ENCODE results near the gene RETN.
"Not testable (repeated sequence)": the region's sequence is repeated elsewhere in the genome, so short reads cannot be mapped to it uniquely, and the experiment has no call there.

RETN gene

DNA sequence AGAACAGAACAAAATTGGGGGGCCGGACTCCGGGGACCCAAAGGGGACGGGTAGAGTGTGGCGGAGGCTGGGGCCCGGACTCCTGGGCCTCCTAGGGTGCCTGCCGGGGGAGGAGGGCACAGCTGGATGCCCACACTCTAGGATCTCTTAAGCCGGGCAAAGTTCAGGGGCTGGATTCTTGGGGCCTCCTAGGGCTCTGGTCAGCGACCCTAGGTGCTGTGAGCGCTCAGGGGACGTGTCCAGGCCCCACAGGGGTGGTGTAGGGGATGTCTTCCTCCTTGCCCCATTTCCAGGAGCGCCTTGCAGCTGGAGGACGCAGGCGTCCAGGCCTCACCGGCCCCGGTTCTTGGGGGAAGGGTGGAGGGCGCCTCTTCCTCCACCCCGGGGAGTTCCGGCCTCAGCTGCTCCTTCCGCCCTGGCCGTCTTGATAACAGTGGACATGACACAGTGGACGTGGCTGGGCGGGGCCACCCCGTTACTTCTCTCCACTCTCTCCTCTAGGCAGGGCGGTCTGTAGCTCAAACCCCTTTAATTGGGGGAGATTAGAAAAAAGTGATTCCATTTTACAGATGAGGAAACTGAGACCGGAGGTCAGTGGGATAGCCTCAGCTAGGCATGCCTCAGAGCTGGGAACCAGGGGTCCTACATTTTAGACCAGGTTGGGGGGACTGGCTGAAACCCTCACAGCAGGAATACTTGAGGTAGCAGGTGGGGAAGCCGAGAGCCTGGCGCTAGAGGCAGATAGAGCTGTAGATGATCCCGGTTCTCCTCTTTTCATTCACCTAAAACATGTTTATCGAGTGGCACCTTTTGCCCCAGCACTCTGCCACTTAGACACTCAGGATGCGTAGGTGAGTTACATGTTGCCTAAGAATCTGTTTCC lies 31.2 kb upstream of the RETN start:
- no peak for DNase-seq (ENCODE audit: low spot score)

DNA sequence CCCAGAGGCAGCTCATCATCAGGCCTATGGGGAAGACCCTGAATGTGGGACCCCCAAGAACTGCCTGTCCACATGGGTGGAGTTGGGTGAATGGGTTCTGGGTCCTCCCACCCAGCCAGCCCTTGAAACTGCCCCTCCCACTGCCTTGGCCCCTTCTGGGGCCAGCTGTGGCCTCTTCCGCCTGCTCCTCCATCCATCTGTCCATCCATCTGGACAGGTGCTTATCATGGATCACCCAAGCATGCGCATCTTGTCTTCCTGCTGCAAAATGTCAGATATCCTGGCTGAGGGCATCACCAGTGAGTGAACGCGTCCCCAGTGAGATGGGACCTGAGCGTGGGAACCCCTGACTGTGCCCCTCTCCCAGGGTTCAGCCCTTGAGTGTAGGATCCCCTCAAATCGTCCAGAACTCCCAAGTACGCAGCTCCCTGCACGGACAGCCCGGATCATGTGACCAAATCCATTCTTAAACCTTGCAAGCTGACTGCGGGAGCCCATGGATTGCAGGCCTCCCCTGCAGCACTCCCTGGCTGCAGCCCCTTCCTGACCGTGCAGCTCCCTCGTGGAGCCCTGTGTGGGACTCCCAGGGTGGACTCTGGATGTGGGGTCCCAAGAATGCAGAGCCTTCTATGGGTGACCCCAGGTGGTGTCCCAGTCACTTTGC lies 29.9 kb upstream of the RETN start:
- DNase-seq (ENCODE audit: low spot score): no peak

DNA sequence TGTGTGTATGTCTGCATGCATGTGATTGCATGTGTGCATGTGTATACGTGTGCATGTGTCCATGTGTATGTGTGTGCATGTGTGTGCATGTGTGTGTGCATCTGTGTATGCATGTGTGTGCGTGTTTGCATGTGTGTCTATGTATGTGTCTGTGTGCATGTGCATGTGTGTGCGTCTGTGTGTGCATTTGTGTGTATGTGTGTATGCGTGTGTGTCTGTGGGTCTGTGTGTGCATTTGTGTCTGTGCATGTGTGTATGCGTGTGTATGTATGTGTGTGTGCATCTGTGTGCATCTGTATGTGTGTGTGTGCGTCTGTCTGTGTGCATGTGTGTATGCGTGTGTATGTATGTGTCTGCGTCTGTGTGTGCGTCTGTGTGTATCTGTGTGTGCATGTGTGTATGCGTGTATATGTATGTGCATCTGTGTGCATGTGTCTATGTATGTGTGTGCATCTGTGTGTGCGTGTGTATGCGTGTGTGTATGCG lies 28.9 kb upstream of the RETN start:
- no peak for DNase-seq (ENCODE audit: low spot score)

DNA sequence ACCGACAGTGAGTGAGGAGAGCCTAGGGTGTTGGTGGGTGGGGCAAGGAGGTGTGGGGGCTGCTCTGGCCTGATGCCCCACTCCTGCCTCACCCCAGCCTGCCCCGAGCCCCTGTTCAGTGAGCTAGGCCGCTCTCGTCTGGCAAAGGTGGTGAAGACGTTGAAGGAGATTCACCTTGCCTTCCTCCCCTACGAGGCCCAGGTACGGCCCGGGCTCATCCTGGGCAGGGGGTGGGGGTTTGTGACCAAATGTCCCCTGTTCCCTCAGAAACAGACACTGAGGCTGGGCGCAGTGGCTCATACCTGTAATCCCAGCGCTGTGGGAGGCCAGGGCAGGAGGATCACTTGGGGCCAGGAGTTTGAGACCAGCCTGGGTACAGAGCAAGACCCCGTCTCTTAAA lies 28.0 kb upstream of the RETN start:
- no peak for DNase-seq (ENCODE audit: low spot score)

DNA sequence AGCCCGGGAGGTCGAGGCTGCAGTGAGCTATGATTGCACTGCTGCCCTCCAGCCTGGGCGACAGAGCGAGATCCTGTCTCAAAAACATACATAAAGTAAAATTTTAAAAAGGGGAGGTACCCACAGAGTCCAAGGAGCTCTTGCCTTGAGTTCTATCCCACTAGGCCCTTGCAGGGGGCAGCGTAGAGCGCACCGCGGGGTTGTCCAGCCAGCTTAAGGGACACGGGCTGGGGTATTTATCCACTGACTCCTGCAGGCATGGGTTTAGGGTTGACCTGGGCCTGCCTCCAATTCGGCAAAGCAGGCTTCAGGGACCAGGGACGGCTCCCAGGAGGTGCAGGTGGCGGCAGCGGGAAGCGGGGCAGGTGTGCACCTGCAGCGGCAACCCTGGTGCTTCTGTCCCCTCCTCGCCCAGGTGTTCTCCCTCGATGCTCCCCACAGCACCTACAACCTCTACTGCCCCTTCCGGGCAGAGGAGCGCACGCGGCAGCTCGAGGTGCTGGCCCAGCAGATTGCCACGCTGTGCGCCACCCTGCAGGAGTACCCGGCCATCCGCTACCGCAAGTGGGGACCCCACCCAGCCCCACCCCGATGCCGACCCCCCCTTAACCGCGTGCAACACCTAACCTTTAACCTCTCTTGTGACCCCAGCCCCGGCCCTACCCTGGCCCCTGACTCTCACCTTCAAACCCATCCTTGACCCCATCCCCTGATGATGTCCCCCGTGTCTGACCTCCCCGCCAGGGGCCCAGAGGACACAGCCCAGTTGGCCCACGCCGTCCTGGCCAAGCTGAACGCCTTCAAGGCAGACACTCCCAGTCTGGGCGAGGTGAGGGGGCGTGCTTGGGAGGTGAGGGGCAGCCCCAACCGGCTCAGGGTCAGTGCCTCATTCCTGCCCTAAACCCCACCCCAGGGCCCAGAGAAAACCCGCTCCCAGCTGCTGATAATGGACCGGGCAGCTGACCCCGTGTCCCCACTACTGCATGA lies 27.3 kb upstream of the RETN start:
- DNase-seq (ENCODE audit: low spot score): no peak

DNA sequence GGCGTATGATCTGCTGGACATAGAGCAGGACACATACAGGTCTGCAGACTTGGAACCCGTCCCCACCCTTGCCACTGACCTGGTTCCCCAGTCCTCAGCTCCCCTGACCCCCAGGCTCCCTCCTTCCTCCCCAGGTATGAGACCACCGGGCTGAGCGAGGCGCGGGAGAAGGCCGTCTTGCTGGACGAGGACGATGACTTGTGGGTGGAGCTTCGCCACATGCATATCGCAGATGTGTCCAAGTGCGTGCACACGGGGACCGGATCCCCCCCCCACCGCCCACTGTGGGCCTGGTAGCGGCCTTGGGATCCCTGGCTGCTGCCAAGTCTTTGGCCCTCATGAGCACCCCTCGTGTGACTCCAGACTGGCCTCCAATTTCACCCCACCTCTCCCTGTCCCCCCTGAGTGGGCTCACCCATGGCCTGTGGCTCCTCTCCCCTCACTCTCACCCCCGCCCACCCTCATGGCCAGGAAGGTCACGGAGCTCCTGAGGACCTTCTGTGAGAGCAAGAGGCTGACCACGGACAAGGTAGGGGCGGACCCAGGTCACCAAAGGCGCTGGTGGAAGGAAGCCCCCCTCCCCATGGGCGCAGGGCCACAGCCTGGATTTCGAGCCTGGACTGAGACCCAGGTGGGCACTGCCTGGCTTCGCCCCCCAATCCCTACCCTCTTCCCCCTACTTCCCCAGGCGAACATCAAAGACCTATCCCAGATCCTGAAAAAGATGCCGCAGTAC lies 26.4 kb upstream of the RETN start:
- DNase-seq (ENCODE audit: low spot score): no peak

DNA sequence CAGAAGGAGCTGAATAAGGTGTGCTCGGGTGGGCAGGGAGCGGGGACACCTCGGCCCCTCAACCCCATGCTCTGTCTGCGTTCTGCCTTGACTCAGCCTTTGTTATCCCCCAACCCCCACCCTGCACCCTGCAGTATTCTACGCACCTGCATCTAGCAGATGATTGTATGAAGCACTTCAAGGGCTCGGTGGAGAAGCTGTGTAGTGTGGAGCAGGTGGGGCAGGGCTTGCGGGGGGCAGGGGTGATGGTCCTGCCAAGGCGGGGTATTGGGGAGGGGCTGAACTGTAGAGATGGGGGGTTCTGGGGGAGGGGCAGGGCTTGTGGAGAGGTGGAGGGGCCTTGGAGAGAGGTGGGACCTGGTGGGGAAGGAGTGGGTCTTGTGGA lies 25.8 kb upstream of the RETN start:
- DNase-seq (ENCODE audit: low spot score): no peak

DNA sequence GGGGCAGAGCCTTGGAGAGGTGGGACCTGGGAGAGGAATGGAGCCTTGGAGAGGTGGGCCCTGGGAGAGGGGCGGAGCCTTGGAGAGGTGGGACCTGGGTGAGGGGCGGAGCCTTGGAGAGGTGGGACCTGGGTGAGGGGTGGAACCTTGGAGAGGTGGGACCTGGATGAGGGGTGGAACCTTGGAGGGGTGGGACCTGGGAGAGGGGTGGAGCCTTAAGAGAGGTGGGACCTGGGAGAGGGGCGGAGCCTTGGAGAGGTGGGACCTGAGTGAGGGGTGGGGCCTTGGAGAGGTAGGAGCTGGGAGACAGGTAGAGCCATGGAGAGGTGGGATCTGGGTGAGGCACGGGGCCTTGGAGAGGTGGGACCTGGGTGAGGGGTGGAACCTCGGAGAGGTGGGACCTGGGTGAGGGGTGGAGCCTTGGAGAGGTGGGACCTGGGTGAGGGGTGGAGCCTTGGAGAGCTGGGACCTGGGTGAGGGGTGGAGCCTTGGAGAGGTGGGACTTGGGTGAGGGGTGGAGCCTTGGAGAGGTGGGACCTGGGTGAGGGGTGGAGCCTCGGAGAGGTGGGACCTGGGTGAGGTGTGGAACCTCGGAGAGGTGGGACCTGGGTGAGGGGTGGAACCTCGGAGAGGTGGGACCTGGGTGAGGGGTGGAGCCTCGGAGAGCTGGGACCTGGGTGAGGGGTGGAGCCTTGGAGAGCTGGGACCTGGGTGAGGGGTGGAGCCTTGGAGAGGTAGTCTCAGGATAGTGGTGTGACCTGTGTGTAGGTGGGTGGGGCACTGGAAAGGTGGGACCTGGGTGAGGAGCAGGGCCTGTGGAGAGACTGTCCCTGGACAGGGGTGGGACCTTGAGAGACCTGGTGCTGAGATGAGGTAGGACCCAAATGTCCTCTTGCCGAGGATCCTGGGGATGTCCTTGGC lies 25.0 kb upstream of the RETN start:
- not testable (repeated sequence) for DNase-seq (ENCODE audit: low spot score)

DNA sequence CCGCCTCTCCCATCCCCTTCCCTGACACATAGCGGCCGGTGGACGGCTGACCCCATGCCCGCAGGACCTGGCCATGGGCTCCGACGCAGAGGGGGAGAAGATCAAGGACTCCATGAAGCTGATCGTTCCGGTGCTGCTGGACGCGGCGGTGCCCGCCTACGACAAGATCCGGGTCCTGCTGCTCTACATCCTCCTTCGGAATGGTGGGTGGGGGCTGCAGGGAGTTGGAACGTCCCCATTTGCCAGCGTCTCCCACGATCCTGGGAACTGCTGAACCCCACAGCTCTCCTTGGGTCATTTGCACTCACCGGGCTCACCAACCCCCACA lies 24.3 kb upstream of the RETN start:
- no peak for DNase-seq (ENCODE audit: low spot score)

DNA sequence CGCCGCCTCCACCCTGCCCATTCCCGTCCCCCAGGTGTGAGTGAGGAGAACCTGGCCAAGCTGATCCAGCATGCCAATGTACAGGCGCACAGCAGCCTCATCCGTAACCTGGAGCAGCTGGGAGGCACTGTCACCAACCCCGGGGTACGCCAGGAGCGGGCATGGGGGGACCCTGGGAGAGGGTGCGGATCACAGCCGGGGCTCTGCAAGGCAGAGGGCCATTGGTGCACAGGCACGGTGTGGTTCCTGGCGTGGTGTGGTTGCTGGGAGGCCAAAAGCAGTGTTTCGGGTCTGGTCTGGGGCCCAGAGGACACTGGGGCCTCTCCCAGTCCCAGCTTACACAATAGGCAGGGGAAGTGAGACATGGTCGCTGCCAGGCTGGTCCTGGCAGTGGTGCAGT lies 23.7 kb upstream of the RETN start:
- DNase-seq (ENCODE audit: low spot score): no peak

DNA sequence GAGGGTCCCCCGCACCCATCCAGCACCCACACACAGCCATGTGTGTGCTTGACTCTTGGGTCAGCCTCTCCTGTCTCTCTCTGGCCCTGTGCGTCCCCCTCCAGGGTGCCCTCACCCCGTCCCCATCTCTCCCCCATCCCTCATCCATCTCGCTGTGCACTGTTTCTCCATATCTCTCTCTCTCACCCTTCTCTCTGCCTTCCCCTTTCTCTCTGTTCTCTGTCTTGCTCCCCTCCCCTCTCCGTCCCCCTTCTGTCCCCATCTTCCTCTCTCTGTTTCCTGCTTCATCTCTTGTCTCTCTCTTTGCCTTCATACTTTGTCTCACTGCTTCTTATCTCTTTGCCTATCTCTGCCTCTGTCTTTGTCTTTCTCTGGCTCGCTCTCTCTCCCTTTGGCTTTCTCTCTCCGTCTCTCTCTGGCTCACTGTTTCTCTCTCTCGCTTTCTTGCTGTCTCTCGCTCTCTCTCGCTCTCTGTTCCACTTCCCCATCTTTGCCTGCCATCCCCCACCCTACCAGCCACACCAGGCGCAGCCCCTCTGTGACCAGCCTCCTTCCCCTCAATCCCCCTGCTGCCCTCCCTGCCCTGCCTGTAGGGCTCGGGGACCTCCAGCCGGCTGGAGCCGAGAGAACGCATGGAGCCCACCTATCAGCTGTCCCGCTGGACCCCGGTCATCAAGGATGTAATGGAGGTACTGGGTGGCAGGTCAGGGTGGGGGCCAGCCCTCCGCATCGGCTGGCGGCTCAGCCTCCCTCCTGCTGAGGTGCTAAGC lies 23.0 kb upstream of the RETN start:
- no peak for DNase-seq (ENCODE audit: low spot score)

DNA sequence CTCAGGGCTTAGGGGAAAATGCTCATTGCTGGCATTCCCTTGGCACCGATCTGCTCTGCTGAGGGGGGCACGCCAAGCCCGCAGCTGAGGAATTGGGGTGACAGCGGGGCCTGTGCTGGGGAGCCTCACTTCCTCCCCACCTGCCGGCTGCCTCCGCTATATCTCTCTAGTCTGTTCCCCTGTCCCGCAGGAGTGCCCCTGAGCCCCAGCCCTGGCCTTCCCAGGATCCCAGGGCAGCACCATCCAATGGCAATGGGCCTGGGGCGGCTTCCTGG lies 22.5 kb upstream of the RETN start:
- DNase-seq (ENCODE audit: low spot score): no peak

DNA sequence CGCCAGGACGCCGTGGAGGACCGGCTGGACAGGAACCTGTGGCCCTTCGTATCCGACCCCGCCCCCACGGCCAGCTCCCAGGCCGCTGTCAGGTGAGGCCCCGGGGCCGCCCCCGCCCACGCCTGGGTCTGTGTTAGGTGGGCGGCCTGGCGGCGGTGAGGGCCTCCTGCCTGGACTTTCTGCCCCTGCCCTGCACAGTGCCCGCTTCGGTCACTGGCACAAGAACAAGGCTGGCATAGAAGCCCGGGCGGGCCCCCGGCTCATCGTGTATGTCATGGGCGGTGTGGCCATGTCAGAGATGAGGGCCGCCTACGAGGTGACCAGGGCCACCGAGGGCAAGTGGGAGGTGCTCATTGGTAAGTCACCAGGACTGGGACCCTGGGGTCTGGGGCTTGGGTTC lies 21.7 kb upstream of the RETN start:
- no peak for DNase-seq (ENCODE audit: low spot score)

DNA sequence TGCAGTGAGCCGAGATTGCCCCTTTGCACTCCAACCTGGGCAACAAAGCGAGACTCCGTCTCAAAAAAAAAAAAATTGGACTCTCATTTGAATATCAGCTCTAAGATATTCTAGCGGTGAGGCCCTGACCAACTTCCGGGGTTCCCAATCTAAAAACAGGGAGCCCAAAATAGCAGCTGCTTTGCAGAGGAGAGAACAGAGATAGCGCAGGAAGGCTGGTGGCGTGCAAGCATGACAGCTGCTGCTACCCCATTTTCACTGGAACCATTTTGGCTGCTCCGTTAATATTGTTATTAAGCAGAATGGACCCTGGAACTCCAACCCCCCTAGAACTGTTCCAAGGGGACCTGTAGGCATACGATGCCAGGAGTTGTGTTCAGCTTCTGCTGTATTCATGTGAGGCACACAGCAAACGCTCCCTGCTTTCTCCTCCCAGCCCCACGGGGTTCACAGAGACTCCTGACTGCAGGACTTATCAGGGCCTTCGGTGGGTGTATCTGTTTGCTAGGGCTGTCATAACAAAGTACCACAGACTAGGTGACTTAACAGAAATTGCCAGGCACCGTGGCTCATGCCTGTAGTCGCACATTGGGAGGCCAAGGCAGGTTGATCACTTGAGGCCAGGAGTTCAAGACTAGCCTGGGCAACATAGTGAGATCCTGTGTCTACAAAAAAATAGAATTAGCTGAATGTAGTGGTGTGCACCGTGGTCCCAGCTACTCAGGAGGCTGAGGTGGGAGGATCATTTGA lies 20.4 kb upstream of the RETN start:
- no peak for DNase-seq (ENCODE audit: low spot score)

DNA sequence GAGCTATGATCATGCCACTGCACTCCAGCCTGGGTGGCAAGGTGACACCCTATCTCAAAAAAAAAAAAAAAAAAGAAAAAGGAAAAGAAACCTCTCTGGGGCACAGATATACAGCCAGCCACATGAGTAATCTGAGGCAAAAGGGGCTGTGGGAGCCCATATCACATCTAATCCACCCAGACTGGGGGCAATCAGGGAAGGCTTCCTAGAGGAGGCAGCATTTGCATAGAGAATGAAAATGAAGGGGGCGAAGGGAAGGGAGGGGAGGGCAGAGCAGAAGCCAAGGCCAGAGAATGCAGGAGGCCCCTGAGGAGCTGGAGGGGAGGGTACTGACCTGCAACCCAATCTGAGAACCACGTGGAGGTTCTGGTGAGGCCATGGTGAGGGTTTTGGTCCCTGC lies 18.7 kb upstream of the RETN start:
- no peak for DNase-seq (ENCODE audit: low spot score)

DNA sequence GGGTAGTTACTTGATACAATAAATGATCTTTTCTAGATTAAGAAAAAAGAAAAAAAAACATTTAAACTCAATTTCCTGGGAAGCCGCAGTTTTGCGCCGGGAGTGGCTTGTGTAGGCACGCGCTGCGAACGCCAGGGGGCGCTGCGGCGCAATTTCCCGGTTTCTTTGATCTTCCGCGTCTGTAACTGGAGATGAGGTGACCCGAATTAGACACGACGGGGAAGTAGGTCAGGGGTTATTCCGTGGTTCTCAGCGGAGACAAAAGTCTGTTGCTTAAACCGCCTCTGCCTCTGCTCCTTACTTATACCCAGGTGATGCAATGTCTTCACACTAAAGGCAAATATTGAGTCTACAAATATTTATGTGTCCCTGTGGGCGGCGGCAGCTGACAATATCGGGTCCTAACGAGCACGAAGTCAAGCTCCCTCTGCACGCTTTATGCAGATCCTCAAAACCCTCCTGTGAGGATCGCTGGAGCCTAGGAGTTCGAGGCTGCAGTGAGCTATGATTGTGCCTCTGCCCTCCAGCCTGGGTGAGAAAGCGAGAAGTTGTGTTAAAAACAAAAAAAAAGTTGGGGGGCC lies 16.7 kb upstream of the RETN start:
- DNase-seq (ENCODE audit: low spot score): peak; percentile 82

DNA sequence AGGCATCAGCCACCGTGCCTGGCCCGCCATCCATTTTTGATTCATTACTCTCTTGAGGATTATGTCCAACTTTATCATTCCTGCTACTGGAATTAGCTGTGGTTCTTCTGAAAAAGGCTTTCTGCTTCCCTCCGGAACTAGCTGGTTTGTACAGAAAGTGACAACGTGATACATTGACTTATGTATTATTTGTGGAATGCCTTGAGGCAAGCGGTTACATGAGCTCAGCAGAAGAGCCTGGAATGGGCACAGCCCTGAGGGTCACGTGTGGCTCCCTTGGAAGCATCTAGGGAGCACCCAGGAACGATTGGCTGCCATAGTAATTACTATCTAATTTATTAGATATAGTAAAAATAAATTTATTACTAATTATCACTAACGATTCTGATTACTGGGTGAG lies 14.4 kb upstream of the RETN start:
- no peak for DNase-seq (ENCODE audit: low spot score)

DNA sequence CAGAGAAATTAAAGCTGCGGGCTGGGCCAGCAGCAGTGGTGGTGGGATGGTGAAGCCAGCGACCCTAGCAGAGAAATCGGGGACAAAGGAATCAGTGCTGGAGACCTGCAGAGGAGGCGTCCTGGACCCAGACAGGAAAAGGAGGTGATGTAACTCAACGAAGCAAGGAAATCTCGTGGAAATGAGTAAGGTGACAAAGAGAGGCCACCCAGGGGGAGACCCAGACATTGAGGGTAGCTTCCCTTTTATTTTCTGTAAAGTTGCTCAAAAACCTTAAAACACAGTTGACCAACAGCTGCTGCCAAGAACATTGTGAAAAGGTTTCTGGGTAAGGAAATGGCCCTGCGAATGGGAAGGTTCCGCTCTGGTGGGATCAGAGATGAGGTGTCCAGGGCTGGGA lies 13.3 kb upstream of the RETN start:
- DNase-seq (ENCODE audit: low spot score): no peak

DNA sequence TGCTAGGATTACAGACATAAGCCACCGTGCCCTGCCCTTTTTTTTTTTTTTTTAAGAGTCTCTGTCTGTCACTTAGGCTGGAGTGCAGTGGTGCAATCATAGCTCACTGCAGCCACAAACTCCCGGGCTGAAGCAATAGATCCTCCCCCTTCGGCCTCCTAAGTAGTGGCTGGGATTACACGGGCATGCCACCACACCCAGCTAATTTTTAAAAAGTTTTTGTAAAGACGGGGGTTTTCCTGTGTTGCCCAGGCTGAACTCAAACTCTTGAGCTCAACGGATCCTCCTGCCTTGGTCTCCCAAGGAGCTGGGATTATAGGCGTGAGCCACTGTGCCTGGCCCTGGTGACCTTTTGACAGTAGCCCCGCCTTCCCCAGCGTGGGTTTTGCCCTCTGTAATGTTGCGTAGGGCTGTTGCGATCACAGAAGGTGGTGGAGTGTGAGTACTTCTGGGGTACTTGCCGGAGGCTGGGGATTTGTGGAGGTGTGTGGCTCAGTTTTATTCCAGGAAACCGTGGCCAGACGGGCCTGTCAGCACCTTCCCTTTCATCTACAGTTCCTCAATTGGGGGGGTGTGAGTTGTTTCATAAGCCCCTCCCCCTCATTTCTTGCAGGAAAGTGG lies 11.6 kb upstream of the RETN start:
- no peak for DNase-seq (ENCODE audit: low spot score)
